CD14-positive monocyte (primary cell): ENCODE results near the gene CNTN5. TPM values are rescaled to one million over a fixed set of nuclear protein-coding genes. Genes with fewer than 3 reads are reported as not detected.
"Not testable (repeated sequence)": the region's sequence is repeated elsewhere in the genome, so short reads cannot be mapped to it uniquely, and the experiment has no call there.

Experiments used
- DNase-seq, 3 donors: peaks; one replicate each; pipeline ENCODE4 v3.0.0-alpha.2; 2011 to 2022
- H2AFZ ChIP-seq: 2 replicates; pipeline ENCODE4 v1.6.0; 2012; ENCODE audit warnings: mild to moderate bottlenecking, low read depth, low read length, inconsistent platforms; ENCODE audit not compliant: insufficient read depth, poor library complexity, severe bottlenecking
- H3K27ac ChIP-seq, 2 donors: 1 replicate in 1 of 2; 2 replicates in 1 of 2; pipeline ENCODE4 v1.5.1; 2012 to 2013; ENCODE audit warnings: low read length in 2 of 2, control low read depth in 1 of 2, inconsistent platforms in 1 of 2, low read depth in 1 of 2, mild to moderate bottlenecking in 1 of 2
- H3K27me3 ChIP-seq, 2 donors: one replicate each; pipeline versions ENCODE4 v1.6.0 to v1.6.1; 2011 to 2013; ENCODE audit warnings: low read length in 2 of 2; ENCODE audit not compliant: control insufficient read depth in 2 of 2, insufficient read depth in 2 of 2
- H3K36me3 ChIP-seq, 2 donors: replicated peaks in 1 of 2; 1 replicate in 1 of 2; 2 replicates in 1 of 2; pipeline versions ENCODE4 v1.5.1 to v1.6.1; 2012 to 2013; ENCODE audit warnings: low read length in 2 of 2, control low read depth in 1 of 2, inconsistent platforms in 1 of 2, mild to moderate bottlenecking in 1 of 2; ENCODE audit not compliant: insufficient read depth in 2 of 2, control insufficient read depth in 1 of 2
- H3K4me1 ChIP-seq, 2 donors: 1 replicate in 1 of 2; 2 replicates in 1 of 2; pipeline versions ENCODE4 v1.5.1 to v1.6.1; 2012 to 2013; ENCODE audit warnings: low read length in 2 of 2, control low read depth in 1 of 2, inconsistent platforms in 1 of 2, mild to moderate bottlenecking in 1 of 2, moderate library complexity in 1 of 2; ENCODE audit not compliant: insufficient read depth in 2 of 2, control insufficient read depth in 1 of 2
- H3K4me2 ChIP-seq: replicated peaks from 2 replicates; pipeline ENCODE3; 2012; ENCODE audit warnings: low read length, moderate library complexity, mild to moderate bottlenecking; ENCODE audit not compliant: poor library complexity, severe bottlenecking; ENCODE audit errors: extremely low read depth
- H3K4me3 ChIP-seq, 3 experiments: fragments of 200-600 bp in 1 of 3; sonication (generic) in 1 of 3; replicated peaks in 1 of 3; 1 replicate in 2 of 3; 2 replicates in 1 of 3; pipeline ENCODE4 v1.5.1; 2011 to 2013; ENCODE audit warnings: low read length in 3 of 3, mild to moderate bottlenecking in 3 of 3, control low read depth in 2 of 3, low read depth in 2 of 3, inconsistent platforms in 1 of 3, moderate library complexity in 1 of 3
- H3K79me2 ChIP-seq: 2 replicates; pipeline ENCODE4 v1.6.0; 2012; ENCODE audit warnings: mild to moderate bottlenecking, control low read depth, inconsistent platforms, low read length, moderate library complexity; ENCODE audit not compliant: insufficient read depth
- H3K9ac ChIP-seq: 2 replicates; pipeline ENCODE4 v1.6.0; 2017; ENCODE audit warnings: low read length, mild to moderate bottlenecking; ENCODE audit not compliant: insufficient read depth, poor library complexity, severe bottlenecking
- H3K9me3 ChIP-seq, 2 donors: replicated peaks in 1 of 2; 1 replicate in 1 of 2; 2 replicates in 1 of 2; pipeline versions ENCODE4 v1.5.1 to v1.6.1; 2012 to 2013; ENCODE audit warnings: low read length in 2 of 2, control low read depth in 1 of 2; ENCODE audit not compliant: control insufficient read depth in 1 of 2, insufficient read depth in 1 of 2
- H4K20me1 ChIP-seq: 2 replicates; pipeline ENCODE4 v1.6.0; 2012; ENCODE audit warnings: mild to moderate bottlenecking, low read length, control low read depth, moderate library complexity; ENCODE audit not compliant: insufficient read depth
- H3K27ac Mint-ChIP-seq, 7 donors: one replicate each; pipeline ENCODE4 v1.8.0; 2020; ENCODE audit warnings: mild to moderate bottlenecking in 7 of 7, mixed read lengths in 7 of 7, moderate library complexity in 6 of 7, inconsistent platforms in 2 of 7
- H3K27me3 Mint-ChIP-seq, 3 donors: one replicate each; pipeline ENCODE4 v1.8.0; 2021 to 2022; ENCODE audit warnings: low read depth in 3 of 3, mild to moderate bottlenecking in 3 of 3, mixed read lengths in 3 of 3, moderate library complexity in 3 of 3, inconsistent platforms in 1 of 3
- H3K36me3 Mint-ChIP-seq, 2 donors: one replicate each; pipeline ENCODE4 v1.8.0; 2020; ENCODE audit warnings: mixed read lengths in 2 of 2, inconsistent platforms in 1 of 2, mild to moderate bottlenecking in 1 of 2
- H3K4me1 Mint-ChIP-seq: one replicate; pipeline ENCODE4 v1.8.0; 2020; ENCODE audit warnings: mild to moderate bottlenecking, mixed read lengths
- H3K4me3 Mint-ChIP-seq, 2 donors: one replicate each; pipeline ENCODE4 v1.8.0; 2020; ENCODE audit warnings: mild to moderate bottlenecking in 2 of 2, mixed read lengths in 2 of 2, moderate library complexity in 1 of 2
- H3K9me3 Mint-ChIP-seq, 7 donors: one replicate each; pipeline ENCODE4 v1.8.0; 2020 to 2022; ENCODE audit warnings: mixed read lengths in 7 of 7, mild to moderate bottlenecking in 6 of 7, moderate library complexity in 6 of 7, inconsistent platforms in 2 of 7
- CTCF ChIP-seq: fragments of 200-600 bp; IDR thresholded peaks from one replicate; pipeline ENCODE4 v1.8.0; 2022; ENCODE audit warnings: antibody characterized with exemption, mild to moderate bottlenecking
- WGBS: methylation state at CpG from one replicate; pipeline ENCODE4 v1.1.5; 2013; ENCODE audit warnings: missing lambda C conversion rate; ENCODE audit not compliant: insufficient coverage; 5-methylcytosine and 5-hydroxymethylcytosine counted together
- intact Hi-C, 2 donors: fragments of 100-400 bp; cut with micrococcal nuclease; formaldehyde crosslinking; loops; one replicate each; pipeline versions ENCODE4 v1.15.0 to v1.15.1; 2023
- polyA plus RNA-seq, 3 donors: library from polyadenylated mRNA; depleted of rRNA in 1 of 3; unstranded in 2 of 3; stranded (reverse) in 1 of 3; fragments of 300-500 nt in 2 of 3; fragments of >200 nt in 1 of 3; fragmentation: Illumina TruSeq in 2 of 3; gene quantifications; 1 replicate in 2 of 3; 2 replicates in 1 of 3; pipeline ENCODE4 v1.2.3, GENCODE V29; 2012 to 2021

Gene CNTN5
- polyA plus RNA-seq, 3 donors = not detected

DNA sequence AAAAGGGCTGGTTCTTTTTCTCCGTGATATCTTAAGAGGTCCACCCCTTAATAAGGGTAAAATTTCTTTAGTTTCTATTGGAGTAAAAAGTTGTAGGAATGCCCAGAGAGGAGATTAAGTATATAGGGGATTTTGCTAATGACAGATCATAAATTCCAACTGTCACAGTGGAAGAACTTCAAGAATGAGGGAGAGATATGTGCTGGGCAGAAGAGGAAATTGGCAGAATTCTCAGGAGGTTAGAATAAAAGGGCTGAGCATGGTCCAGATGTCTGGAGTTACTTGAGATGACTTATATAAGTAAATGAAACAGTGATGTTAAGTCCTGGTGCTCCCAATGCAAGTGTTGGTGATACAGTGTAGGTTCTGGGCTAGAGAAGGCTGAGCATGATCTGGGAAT, 1248.8 kb downstream of the CNTN5 start:
- Mint-ChIP-seq H3K27me3 (no peaks in the 10 kb centered on the region), H3K4me1 (no peaks in the 10 kb centered on the region), H3K4me3 (no peak overlapping the region), H3K27ac (no peak overlapping the region), H3K36me3 (no peaks in the 10 kb centered on the region), H3K9me3 (peaks cover 0 to 19% (median 11%) of the 10 kb centered on the region in 7 donors)
- H3K4me1 ChIP-seq = no peaks in the 10 kb centered on the region
- no peak overlapping the region for H3K27ac ChIP-seq
- H3K4me2 ChIP-seq = no peak overlapping the region
- H3K36me3 ChIP-seq = no peaks in the 10 kb centered on the region
- intact Hi-C loops = no loop called here
- H3K27me3 ChIP-seq = no peaks in the 10 kb centered on the region
- no CpG with 5 or more reads among the region's 1 CpG for WGBS
- no peaks in the 10 kb centered on the region for H3K79me2 ChIP-seq
- TF ChIP-seq CTCF = no peak
- H3K9ac ChIP-seq = no peak overlapping the region
- H2AFZ ChIP-seq = no peak overlapping the region
- peaks cover 10 to 12% of the 10 kb centered on the region in 2 donors for H3K9me3 ChIP-seq
- no peaks in the 10 kb centered on the region for H4K20me1 ChIP-seq
- no peak overlapping the region for H3K4me3 ChIP-seq
- no peak for DNase-seq

DNA sequence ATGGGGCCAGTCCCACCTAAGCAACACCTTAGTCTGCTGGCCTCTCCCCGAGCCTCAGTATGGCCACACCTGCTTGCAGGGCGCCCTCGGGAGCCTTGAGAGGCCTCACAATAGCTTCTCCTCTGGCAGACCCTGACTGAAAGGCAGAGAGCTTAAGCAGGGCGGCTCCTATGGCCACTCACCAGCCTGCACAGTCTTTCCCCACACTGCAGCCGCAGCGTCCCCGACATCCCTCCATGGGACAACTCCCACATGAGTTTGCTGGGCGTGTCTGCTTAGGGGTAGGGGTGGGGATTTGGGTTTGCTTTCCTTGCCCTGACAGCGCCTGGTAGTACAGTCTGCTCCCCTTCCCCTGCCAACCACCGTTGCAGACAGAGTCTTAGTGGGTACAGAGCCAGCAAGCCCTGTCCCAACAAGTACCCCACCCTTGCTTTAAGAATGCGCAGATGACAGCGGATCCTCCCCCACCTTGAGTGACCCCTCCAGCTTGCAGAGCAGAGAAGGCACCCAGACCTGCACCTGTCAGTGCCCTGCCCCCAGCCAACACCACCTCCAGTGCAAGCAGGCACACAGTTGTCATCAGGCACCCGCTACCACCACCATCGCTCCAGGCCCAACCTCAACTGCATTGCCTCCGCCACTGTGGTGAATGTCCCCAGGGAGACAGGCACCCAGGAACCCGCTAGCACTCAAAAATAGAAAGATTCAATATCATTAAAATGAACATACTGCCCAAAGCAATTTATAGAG, 1252.5 kb downstream of the CNTN5 start:
- H3K27me3 ChIP-seq = no peaks in the 10 kb centered on the region
- no peak overlapping the region for H3K27ac Mint-ChIP-seq
- H3K4me3 ChIP-seq = no peak overlapping the region
- intact Hi-C loops = no loop called here
- H3K4me1 ChIP-seq = no peaks in the 10 kb centered on the region
- H3K36me3 ChIP-seq = no peaks in the 10 kb centered on the region
- H3K9ac ChIP-seq = no peak overlapping the region
- H3K4me2 ChIP-seq = no peak overlapping the region
- H3K9me3 Mint-ChIP-seq = peaks cover 0 to 19% (median 11%) of the 10 kb centered on the region in 7 donors
- no peak for DNase-seq
- no peak for TF ChIP-seq CTCF
- H3K79me2 ChIP-seq = no peaks in the 10 kb centered on the region
- 79% methylated on average over 8 of the region's 16 CpGs for WGBS
- no peaks in the 10 kb centered on the region for H3K4me1 Mint-ChIP-seq
- no peak overlapping the region for H2AFZ ChIP-seq
- H3K27me3 Mint-ChIP-seq = no peaks in the 10 kb centered on the region
- no peak overlapping the region for H3K4me3 Mint-ChIP-seq
- H3K36me3 Mint-ChIP-seq = no peaks in the 10 kb centered on the region
- H3K9me3 ChIP-seq = peaks cover 7 to 12% of the 10 kb centered on the region in 2 donors
- H3K27ac ChIP-seq = no peak overlapping the region
- H4K20me1 ChIP-seq = no peaks in the 10 kb centered on the region

- H3K36me3 Mint-ChIP-seq, H3K4me3 ChIP-seq, H3K9ac ChIP-seq, H3K27ac Mint-ChIP-seq, intact Hi-C loops, H3K4me1 ChIP-seq, H4K20me1 ChIP-seq, H2AFZ ChIP-seq, H3K4me3 Mint-ChIP-seq, H3K27me3 ChIP-seq, H3K79me2 ChIP-seq, DNase-seq, H3K27me3 Mint-ChIP-seq, H3K4me1 Mint-ChIP-seq, H3K4me2 ChIP-seq, H3K27ac ChIP-seq, H3K36me3 ChIP-seq: not testable (repeated sequence)
- peaks cover 7 to 12% of the 10 kb centered on the region in 2 donors for H3K9me3 ChIP-seq
- 66% methylated on average over 2 of the region's 4 CpGs for WGBS
- H3K9me3 Mint-ChIP-seq = peaks cover 0 to 18% (median 9%) of the 10 kb centered on the region in 7 donors
These were observed 1253.7 kb downstream of the CNTN5 start for GRCh38 chr11:100274466-100274865.
